HG03039 (cell line): ENCODE data around the gene TCP1.
"Not testable (repeated sequence)": the region's sequence is repeated elsewhere in the genome, so short reads cannot be mapped to it uniquely, and the experiment has no call there.

Source experiments
- ATAC-seq: cut with Tn5 transposase; IDR thresholded peaks from one replicate; pipeline ENCODE4 v1.9.1; 2021; ENCODE audit warnings: mild to moderate bottlenecking, moderate library complexity; ENCODE audit not compliant: unreplicated experiment

Gene TCP1

GRCh38 chr6:159745081-159745480 lies 44.3 kb downstream of the TCP1 start:
- ATAC-seq, result no peak

- ATAC-seq, result no peak
Observed at GRCh38 chr6:159742165-159742564, 47.2 kb downstream of the TCP1 start.

- no peak for ATAC-seq
Observed at GRCh38 chr6:159739341-159739740, 50.1 kb downstream of the TCP1 start.

- no peak for ATAC-seq
Observed at GRCh38 chr6:159736908-159737307, 52.5 kb downstream of the TCP1 start.

GRCh38 chr6:159733395-159733794 lies 56.0 kb downstream of the TCP1 start:
- not testable (repeated sequence) for ATAC-seq

GRCh38 chr6:159732550-159732949 lies 56.9 kb downstream of the TCP1 start:
- ATAC-seq, result not testable (repeated sequence)

GRCh38 chr6:159730332-159730676 lies 59.1 kb downstream of the TCP1 start:
- no peak for ATAC-seq

GRCh38 chr6:159729598-159730331 lies 59.6 kb downstream of the TCP1 start:
- no peak for ATAC-seq

GRCh38 chr6:159728531-159728964 lies 60.9 kb downstream of the TCP1 start:
- ATAC-seq, result no peak
